Superior temporal gyrus (tissue), 1 donor: ENCODE measurements around the gene CEP70.

Experiments used
- DNase-seq: peaks from one replicate; pipeline ENCODE4 v3.0.0-alpha.2; 2016; ENCODE audit errors: extremely low spot score

CEP70 gene

GRCh38 chr3:138451595-138452162 lies 142.4 kb downstream of the CEP70 start:
- DNase-seq, result no peak

GRCh38 chr3:138450704-138451424 lies 143.2 kb downstream of the CEP70 start:
- no peak for DNase-seq

GRCh38 chr3:138450181-138450580 lies 143.9 kb downstream of the CEP70 start:
- DNase-seq, result no peak

- DNase-seq, result no peak
These were observed 144.6 kb downstream of the CEP70 start for GRCh38 chr3:138449490-138449889.

- DNase-seq, result no peak
These were observed 145.4 kb downstream of the CEP70 start for GRCh38 chr3:138448631-138449030.

- no peak for DNase-seq
These were observed 148.4 kb downstream of the CEP70 start for GRCh38 chr3:138445654-138446053.

- DNase-seq, result no peak
These were observed 148.8 kb downstream of the CEP70 start for GRCh38 chr3:138445236-138445635.
